OCI-LY3 (cell line): Measurements from ENCODE around the gene CMKLR1.

ENCODE experiments used
- H2AFZ ChIP-seq: fragments of 200-600, 300-600 bp; shearing (Covaris generic); 2 replicates; pipeline ENCODE4 v1.6.0; 2014; ENCODE audit warnings: antibody characterized with exemption, low read depth, low read length
- H3K27ac ChIP-seq: fragments of 200-600, 300-600 bp; sonication (generic); 2 replicates; pipeline ENCODE4 v1.5.1; 2014; ENCODE audit warnings: mild to moderate bottlenecking, low read length, moderate library complexity, mixed read lengths
- H3K27me3 ChIP-seq: fragments of 200-600, 300-600 bp; sonication (generic); 2 replicates; pipeline ENCODE4 v1.6.1; 2014; ENCODE audit warnings: low read depth, low read length, mixed read lengths
- H3K36me3 ChIP-seq: fragments of 200-600, 300-600 bp; sonication (generic); replicated peaks from 2 replicates; pipeline ENCODE3; 2014; ENCODE audit warnings: low read depth, low read length, mixed read lengths
- H3K4me1 ChIP-seq: fragments of 300-600, 200-600 bp; sonication (generic); 2 replicates; pipeline ENCODE4 v1.6.1; 2014; ENCODE audit warnings: low read length, mixed read lengths
- H3K4me2 ChIP-seq: fragments of 200-600, 300-600 bp; sonication (generic); 2 replicates; pipeline ENCODE4 v1.6.1; 2014; ENCODE audit warnings: low read length, mixed read lengths
- H3K4me3 ChIP-seq: fragments of 300-600, 200-600 bp; sonication (generic); 2 replicates; pipeline ENCODE4 v1.5.1; 2014; ENCODE audit warnings: antibody characterized with exemption, mild to moderate bottlenecking, low read length, moderate library complexity
- H3K79me2 ChIP-seq: fragments of 300-600, 200-600 bp; shearing (Covaris generic); 2 replicates; pipeline ENCODE4 v1.6.1; 2014; ENCODE audit warnings: mild to moderate bottlenecking, low read length, mixed read lengths
- H3K9ac ChIP-seq: fragments of 300-600, 200-600 bp; shearing (Covaris generic); 2 replicates; pipeline ENCODE4 v1.6.0; 2014; ENCODE audit warnings: mild to moderate bottlenecking, low read length, moderate library complexity
- H3K9me3 ChIP-seq: fragments of 200-600, 300-600 bp; shearing (Covaris generic); 2 replicates; pipeline ENCODE4 v1.6.1; 2014; ENCODE audit warnings: low read length, mixed read lengths; ENCODE audit not compliant: insufficient read depth
- H4K20me1 ChIP-seq: fragments of 200-600, 300-600 bp; sonication (generic); 2 replicates; pipeline ENCODE4 v1.6.1; 2016; ENCODE audit warnings: low read length, mixed read lengths; ENCODE audit not compliant: insufficient read depth
- EZH2phosphoT487 ChIP-seq: fragments of 200-600 bp; shearing (Covaris generic); IDR thresholded peaks from 2 replicates; pipeline ENCODE4 v1.6.1; 2018; ENCODE audit warnings: antibody characterized with exemption, mixed run types, low read depth
- TF ChIP-seq, protein P1 (sequence below): fragments of 200-600, 300-600 bp; sonication (generic); IDR thresholded peaks from 2 replicates; pipeline ENCODE4 v1.5.1; 2014; ENCODE audit warnings: antibody characterized with exemption, low read length, low read depth

The CMKLR1 gene

DNA sequence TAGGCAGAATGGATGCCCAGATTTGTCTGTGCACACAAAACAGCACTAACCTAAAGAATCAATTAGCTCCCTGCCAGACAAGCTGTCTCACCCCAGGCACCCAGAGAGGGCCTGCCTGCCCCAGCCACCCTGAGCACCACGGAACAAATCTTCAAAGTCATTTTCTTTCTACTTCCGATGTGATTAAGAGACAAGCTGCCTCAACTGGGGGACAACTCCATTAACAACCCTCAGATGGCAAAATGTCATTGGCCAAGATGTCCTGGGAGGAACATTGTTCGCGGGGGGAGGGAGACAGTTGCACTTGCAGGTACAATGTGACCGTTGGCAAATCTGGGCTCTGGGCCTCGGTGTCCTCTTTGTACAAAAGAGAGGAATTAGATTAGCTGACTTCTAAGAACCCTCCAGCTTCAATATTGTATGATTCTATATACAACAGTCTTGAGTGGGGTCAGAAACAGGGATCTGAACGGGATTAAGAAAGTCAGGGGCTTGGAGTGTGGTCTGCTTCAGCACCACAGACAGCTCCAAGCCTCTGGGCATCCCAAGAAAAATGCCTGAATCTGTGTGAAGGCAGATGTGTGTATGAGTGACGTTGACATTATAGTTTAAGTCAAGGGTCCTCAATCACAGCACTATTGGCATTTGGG lies 42.8 kb upstream of the CMKLR1 start:
- TF ChIP-seq EZH2phosphoT487: no peak
- TF ChIP-seq, protein P1, sequence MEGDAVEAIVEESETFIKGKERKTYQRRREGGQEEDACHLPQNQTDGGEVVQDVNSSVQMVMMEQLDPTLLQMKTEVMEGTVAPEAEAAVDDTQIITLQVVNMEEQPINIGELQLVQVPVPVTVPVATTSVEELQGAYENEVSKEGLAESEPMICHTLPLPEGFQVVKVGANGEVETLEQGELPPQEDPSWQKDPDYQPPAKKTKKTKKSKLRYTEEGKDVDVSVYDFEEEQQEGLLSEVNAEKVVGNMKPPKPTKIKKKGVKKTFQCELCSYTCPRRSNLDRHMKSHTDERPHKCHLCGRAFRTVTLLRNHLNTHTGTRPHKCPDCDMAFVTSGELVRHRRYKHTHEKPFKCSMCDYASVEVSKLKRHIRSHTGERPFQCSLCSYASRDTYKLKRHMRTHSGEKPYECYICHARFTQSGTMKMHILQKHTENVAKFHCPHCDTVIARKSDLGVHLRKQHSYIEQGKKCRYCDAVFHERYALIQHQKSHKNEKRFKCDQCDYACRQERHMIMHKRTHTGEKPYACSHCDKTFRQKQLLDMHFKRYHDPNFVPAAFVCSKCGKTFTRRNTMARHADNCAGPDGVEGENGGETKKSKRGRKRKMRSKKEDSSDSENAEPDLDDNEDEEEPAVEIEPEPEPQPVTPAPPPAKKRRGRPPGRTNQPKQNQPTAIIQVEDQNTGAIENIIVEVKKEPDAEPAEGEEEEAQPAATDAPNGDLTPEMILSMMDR: no peak
- H3K9ac ChIP-seq: no peak overlapping the region
- H3K36me3 ChIP-seq: no peaks in the 10 kb centered on the region
- H2AFZ ChIP-seq: no peak overlapping the region
- no peaks in the 10 kb centered on the region for H4K20me1 ChIP-seq
- H3K27ac ChIP-seq: no peak overlapping the region
- no peak overlapping the region for H3K4me2 ChIP-seq
- H3K4me3 ChIP-seq: no peak overlapping the region
- H3K4me1 ChIP-seq: no peaks in the 10 kb centered on the region
- no peaks in the 10 kb centered on the region for H3K9me3 ChIP-seq
- no peaks in the 10 kb centered on the region for H3K79me2 ChIP-seq
- peaks cover 12% of the 10 kb centered on the region; the same call in 1 of the 2 replicates for H3K27me3 ChIP-seq

DNA sequence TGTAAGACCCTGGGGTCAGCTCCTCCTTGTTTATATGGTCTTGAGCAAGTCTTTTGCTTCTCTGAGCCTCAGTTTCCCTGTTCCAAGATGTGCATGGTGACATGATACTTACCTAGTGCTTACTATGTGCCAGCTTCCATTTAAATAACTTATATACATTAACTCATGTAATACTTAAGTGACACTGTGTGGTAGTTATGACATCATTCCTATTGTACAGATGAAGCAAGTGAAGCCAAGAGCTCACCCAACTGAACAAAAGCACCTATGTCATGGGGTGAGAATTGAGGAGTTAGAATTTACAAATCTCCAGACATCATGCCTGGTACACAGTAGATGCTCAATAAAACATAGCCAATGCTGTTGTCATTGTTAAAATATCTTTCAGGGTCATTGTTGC lies 41.3 kb upstream of the CMKLR1 start:
- H3K9me3 ChIP-seq: no peaks in the 10 kb centered on the region
- H3K27ac ChIP-seq: no peak overlapping the region
- no peak overlapping the region for H2AFZ ChIP-seq
- H3K79me2 ChIP-seq: no peaks in the 10 kb centered on the region
- H3K4me2 ChIP-seq: no peak overlapping the region
- H3K27me3 ChIP-seq: peaks cover 12% of the 10 kb centered on the region; the same call in 1 of the 2 replicates
- no peak overlapping the region for H3K4me3 ChIP-seq
- no peak overlapping the region for H3K9ac ChIP-seq
- H3K4me1 ChIP-seq: no peaks in the 10 kb centered on the region
- H3K36me3 ChIP-seq: no peaks in the 10 kb centered on the region
- TF ChIP-seq EZH2phosphoT487: no peak
- TF ChIP-seq, protein P1: no peak
- H4K20me1 ChIP-seq: no peaks in the 10 kb centered on the region

DNA sequence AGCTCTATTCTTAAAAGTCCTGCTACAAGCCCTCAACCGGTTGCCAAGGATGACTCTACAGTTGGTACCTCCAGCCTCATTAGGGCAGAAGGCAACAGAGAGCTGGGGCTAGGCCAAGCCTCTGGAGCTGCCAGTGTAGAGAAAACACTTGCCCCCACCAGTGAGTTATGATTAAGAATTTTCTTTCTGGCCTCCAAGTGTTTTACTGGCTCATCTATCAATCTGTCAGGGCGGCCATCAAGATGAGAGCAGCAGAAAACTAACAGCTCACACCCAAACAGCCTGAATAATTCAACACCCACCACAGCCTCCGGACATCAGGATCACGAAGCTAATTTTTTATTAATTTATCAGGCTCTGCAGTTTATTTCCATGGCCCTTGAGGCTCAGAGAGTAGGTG lies 40.7 kb upstream of the CMKLR1 start:
- TF ChIP-seq EZH2phosphoT487: no peak
- TF ChIP-seq, protein P1: no peak
- H3K4me1 ChIP-seq: no peaks in the 10 kb centered on the region
- H3K27ac ChIP-seq: no peak overlapping the region
- no peaks in the 10 kb centered on the region for H4K20me1 ChIP-seq
- no peak overlapping the region for H3K4me2 ChIP-seq
- H3K9ac ChIP-seq: no peak overlapping the region
- H3K9me3 ChIP-seq: no peaks in the 10 kb centered on the region
- no peaks in the 10 kb centered on the region for H3K79me2 ChIP-seq
- no peaks in the 10 kb centered on the region for H3K36me3 ChIP-seq
- H3K27me3 ChIP-seq: peaks cover 12% of the 10 kb centered on the region; the same call in 1 of the 2 replicates
- no peak overlapping the region for H2AFZ ChIP-seq
- H3K4me3 ChIP-seq: no peak overlapping the region

DNA sequence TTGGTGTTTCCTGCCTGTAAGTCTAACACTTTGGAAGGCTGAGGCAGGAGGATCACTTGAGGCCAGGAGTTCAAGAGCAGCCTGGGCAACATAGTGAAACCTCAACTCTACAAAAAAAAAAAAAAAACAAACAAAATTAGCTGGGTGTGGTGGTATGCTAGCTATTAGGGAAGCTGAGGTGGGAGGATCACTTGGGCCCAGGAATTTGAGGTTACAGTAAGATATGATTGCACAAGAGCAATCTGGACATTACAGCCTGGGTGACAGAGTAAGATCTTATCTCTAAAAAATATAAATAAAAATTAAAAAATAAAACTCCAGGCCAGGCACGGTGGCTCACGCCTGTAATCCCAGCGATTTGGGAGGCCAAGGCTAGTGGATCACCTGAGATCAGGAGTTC lies 39.8 kb upstream of the CMKLR1 start:
- Histone ChIP-seq H4K20me1 (no peaks in the 10 kb centered on the region), H3K9ac (no peak overlapping the region), H3K9me3 (no peaks in the 10 kb centered on the region), H3K4me1 (no peaks in the 10 kb centered on the region), H3K36me3 (no peaks in the 10 kb centered on the region), H3K79me2 (no peaks in the 10 kb centered on the region), H3K4me3 (no peak overlapping the region), H2AFZ (no peak overlapping the region), H3K27ac (no peak overlapping the region), H3K4me2 (no peak overlapping the region), H3K27me3 (peaks cover 15% of the 10 kb centered on the region; the same call in 1 of the 2 replicates)
- TF ChIP-seq, protein P1: no peak
- no peak for TF ChIP-seq EZH2phosphoT487
